Measurements from ENCODE around the gene TUFM. TPM values are rescaled to one million over a fixed set of nuclear protein-coding genes. Genes with fewer than 3 reads are reported as not detected.

The TUFM gene
- polyA plus RNA-seq, 3 donors, result 196 to 229 (median 212) TPM

DNA sequence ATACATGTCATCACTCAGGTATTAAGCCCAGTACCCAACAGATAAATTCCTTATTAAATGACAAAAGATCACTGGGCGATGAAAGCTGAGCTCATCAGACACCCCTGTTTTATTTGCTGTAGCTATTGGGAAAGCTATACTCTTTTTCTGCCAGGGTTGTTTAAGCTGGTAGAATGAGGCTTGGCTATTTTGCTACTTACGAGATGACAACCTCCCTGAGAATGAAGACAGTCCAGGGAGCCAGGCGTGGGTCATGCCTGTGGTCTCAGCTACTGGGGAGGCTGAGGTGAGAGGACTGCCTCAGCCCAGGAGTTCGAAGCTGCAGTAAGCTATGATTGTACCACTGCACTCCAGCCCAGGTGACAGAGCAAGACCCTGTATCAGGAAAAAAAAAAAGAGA is 13.2 kb upstream of the TUFM start:
- no peak for DNase-seq (ENCODE audit: extremely low read depth in 1 of 11, low read depth in 9 of 11, low spot score in 4 of 11)

DNA sequence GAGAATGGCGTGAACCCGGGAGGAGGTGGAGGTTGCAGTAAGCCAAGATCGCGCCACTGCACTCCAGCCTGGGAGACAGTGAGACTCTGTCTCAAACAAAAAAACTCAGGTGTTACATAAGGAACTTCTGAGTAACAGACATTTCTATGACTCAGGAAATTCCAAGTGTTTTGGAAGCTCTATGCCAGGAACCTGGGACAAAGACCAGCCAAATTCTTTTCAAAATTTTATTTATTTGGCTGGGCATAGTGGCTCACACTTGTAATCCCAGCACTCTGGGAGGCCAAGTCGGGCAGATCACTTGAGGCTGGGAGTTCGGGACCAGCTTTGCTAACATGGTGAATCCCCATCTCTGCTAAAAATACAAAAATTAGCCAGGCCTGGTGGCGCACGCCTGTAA is 12.3 kb upstream of the TUFM start:
- DNase-seq (ENCODE audit: extremely low read depth in 1 of 11, low read depth in 9 of 11, low spot score in 4 of 11), result no peak

DNA sequence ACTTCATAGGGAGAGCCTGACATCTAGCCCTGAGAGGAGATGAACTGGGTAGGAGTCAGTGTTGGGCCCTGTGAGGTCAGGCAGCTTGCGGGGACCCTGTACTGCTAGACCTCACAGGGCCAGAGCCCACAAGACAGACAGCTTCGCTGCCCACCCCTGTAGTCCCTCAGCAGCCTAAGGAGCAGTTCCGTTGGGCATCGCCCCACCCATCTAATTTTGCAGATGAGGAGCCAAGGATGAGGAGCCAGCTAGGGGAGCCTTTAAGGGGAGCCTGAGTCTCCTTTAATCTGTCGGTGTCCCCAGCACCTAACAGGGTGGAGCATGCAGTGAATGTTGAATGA is 755 bp upstream of the TUFM start:
- DNase-seq (ENCODE audit: extremely low read depth in 1 of 11, low read depth in 9 of 11, low spot score in 4 of 11), result no peak

DNA sequence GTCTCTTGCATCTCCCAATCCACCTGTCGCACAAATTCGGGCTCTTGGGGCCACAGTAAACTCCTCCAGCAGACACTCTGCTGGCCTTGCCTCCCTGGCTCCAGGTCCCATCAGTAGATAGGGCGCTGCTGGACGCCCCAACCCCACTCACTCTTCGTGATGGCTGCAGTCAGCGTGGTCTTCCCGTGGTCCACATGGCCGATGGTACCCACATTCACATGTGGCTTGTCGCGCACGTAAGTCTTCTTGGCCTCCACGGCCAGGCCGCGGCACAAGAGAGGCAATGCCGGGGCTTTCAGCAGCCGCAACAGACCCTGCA is 428 bp downstream of the TUFM start:
- no peak for DNase-seq (ENCODE audit: extremely low read depth in 1 of 11, low read depth in 9 of 11, low spot score in 4 of 11)

DNA sequence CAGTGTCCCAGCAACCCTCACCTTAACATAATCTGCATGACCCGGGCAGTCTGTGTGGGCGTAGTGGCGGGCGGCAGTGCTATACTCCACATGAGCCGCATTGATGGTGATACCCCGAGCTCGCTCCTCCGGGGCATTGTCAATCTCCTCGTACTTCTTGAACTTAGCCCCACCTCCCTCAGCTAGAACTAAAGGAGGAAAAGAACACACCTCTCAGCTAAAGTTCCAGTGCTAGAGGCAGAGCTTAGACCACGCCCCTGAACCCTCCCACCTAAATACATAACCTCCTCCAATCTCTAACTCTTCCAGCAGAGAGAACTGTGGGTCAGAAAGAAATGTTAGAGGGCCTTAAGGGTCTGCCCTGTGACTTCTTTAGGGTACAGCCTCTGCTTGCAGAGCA is 855 bp downstream of the TUFM start:
- DNase-seq (ENCODE audit: extremely low read depth in 1 of 11, low read depth in 9 of 11, low spot score in 4 of 11), result no peak

DNA sequence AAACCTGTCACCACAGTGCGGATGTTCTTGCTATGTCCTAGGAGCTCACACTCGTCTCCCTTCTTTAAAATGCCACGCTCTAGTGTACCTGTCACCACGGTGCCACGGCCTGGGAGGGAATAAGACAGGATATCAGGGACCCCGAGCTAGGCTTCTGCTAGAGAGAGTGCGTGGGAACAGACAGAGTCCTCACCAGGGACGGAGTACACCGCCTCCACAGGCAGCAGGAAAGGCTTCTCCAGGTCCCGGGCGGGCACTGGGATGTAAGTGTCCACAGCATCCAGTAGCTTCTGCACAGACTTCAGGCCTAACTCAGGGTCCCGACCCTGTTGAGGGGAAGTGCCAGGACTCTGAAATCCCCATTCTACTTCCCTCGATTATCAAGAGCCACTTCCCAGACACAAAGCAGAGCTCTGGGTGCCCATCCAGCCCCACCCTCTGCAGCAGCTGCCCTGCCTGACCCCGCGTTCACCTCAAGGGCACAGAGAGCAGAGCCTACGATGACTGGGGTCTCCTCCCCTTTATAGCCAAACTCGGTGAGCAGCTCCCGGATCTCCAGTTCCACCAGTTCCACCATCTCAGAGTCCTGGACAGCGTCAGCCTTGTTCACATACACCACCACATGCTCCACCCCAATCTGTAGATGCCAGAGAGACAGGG is 1.8 kb downstream of the TUFM start:
- DNase-seq (ENCODE audit: extremely low read depth in 1 of 11, low read depth in 9 of 11, low spot score in 4 of 11), result no peak

DNA sequence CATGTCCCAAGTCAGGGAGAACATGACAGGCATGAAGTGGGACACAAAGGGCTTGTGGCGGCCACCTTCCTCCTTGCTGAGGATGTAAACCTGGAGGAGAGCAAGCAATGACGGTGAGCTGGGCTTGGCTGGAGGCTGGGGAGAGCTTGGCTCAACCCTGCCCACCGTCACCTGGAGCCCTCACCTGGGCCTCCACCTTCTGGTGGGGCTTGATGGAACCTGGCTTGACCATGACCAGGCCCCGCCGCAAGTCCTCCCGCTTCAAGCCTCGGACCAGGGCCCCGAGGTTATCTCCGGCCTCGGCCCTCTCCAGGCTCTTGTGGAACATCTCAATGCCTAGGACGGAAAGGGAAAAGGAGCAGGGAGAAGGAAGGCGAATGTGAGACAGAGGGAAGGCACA is 2.4 kb downstream of the TUFM start:
- no peak for DNase-seq (ENCODE audit: extremely low read depth in 1 of 11, low read depth in 9 of 11, low spot score in 4 of 11)

DNA sequence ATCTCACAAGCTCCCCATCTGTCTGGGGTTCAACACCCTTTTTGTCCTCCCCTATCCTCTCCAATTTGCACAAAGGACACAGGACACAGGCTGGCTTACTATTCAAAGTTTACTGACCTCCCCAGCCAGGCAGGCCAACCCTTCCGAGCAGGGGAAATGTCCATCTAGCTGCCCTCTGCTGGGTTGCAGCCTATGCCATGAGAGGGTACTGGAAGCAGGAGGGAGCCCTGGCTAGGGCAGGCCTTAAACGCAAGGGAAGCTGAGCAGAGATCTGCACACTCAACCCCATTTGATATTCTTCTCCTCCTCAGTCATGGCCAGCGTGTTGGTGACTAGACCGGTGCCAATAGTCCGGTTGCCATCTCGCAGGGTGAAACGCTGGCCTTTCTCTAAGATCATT is 3.5 kb downstream of the TUFM start:
- no peak for DNase-seq (ENCODE audit: extremely low read depth in 1 of 11, low read depth in 9 of 11, low spot score in 4 of 11)

DNA sequence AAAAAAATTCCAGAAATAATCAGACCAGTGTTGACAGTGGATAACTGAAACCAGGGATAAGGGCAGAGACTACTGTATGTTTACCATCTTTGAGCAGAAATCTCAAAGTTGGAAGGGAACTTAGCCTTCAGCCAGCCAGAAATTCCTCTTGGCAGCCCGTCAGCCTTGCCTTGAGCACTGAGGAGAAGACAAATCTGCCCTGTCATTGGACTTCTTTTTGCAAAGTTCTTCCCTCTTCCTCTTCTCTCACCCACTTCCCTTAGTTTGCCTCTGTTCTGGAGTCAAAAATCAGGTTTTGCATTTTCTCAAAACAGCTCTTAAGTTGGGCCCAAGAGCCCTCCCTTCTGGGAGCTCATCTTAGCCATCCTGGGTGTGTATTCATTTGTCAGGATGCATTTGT is 6.2 kb downstream of the TUFM start:
- no peak for DNase-seq (ENCODE audit: extremely low read depth in 1 of 11, low read depth in 9 of 11, low spot score in 4 of 11)

DNA sequence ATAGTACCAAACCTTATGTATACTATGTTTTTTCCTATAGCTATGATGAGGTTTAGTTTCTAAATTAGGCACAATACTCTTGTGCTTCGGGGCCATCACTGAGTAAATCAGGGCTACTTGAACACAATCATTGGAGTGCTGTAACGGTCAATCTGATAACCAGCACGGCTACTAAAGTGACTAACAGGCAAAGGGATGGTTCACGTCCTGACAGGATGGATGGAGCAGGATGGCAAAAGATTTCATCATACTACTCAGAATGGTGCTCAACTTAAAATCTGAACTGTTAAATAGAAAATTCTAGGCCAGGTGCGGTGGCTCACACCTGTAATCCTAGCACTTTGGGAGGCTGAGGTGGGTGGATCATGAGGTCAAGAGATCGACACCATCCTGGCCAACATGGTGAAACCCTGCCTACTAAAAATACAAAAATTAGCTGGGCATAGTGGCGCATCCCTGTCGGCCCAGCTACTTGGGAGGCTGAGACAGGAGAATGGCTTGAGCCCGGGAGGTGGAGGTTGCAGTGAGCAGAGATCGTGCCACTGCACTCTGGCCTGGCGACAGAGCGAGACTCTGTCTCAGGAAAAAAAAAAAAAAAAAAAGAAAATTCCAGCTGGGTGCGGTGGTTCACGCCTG is 7.0 kb downstream of the TUFM start:
- DNase-seq (ENCODE audit: extremely low read depth in 1 of 11, low read depth in 9 of 11, low spot score in 4 of 11), result no peak

DNA sequence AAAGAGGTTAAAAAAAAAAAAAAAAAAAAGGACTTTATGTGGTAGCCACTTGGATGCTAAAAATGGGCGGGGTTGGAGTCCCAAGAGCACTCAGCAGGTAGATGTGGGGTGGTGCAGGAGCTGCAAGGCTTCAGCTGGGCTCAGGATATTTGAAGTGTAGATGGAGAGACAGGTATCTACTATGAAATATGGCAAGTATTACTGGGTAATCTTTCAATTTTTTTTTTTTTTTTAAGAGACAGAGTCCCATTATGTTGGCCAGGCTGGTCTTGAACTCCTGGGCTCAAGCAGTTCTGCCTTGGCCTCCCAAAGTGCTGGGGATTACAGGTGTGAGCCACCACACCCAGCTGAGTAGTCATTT is 7.6 kb downstream of the TUFM start:
- DNase-seq (ENCODE audit: extremely low read depth in 1 of 11, low read depth in 9 of 11, low spot score in 4 of 11), result no peak

DNA sequence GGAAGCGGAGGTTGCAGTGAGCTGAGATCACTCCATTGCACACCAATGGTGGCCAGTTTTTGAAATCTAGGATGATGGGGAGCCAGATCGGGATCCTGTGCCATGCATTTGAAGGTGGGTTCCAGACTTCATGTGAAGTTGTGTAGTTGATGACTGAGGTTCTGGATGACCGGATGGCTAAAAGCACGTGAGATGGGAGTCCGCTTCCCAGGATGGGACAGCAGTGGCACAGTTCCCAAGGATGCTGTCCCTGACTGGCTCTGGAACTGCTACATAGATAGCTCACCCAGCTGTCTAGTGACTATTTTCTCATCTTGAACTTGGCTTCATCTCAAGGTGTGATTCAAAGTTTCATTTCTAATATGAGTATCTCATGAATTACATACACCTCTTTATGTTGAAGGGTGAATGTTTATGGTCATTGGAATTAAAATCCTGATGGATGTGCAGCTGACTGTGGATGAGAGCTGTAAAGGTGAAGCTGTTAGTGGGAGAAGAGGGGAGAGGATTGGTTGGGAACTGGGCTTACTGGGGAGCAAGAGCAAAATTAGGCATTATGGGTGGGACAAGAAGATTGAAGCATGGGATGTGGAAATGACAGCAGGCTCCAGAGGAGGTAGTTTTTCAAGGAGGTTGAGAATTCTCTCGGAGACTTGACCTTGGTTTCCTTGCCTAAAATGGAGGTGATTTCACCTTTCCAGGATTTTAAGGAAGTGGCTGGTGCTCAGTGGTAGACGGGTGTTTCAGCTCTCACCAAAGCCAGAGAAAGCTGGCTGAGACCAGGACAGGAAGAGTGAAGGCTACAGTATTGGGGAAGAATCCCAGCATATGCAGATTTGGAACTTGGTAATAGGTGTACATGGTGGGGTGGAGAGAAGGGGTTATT is 8.2 kb downstream of the TUFM start:
- no peak for DNase-seq (ENCODE audit: extremely low read depth in 1 of 11, low read depth in 9 of 11, low spot score in 4 of 11)

DNA sequence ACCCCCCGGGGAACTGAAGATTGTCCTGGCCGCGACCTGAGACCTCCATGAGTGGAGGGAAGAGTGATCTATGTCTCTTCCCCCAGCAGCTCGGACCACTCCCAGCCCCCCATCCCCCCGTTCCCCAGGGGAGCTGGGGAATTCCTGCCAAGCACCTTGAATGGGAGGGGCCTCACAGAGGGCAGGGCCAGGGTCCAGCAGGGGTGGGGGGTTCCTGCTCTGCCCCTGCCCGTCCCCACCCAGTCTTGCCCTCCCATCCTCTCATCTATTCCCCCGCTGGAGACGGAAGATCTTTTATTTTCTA is 9.4 kb downstream of the TUFM start:
- no peak for DNase-seq (ENCODE audit: extremely low read depth in 1 of 11, low read depth in 9 of 11, low spot score in 4 of 11)

DNA sequence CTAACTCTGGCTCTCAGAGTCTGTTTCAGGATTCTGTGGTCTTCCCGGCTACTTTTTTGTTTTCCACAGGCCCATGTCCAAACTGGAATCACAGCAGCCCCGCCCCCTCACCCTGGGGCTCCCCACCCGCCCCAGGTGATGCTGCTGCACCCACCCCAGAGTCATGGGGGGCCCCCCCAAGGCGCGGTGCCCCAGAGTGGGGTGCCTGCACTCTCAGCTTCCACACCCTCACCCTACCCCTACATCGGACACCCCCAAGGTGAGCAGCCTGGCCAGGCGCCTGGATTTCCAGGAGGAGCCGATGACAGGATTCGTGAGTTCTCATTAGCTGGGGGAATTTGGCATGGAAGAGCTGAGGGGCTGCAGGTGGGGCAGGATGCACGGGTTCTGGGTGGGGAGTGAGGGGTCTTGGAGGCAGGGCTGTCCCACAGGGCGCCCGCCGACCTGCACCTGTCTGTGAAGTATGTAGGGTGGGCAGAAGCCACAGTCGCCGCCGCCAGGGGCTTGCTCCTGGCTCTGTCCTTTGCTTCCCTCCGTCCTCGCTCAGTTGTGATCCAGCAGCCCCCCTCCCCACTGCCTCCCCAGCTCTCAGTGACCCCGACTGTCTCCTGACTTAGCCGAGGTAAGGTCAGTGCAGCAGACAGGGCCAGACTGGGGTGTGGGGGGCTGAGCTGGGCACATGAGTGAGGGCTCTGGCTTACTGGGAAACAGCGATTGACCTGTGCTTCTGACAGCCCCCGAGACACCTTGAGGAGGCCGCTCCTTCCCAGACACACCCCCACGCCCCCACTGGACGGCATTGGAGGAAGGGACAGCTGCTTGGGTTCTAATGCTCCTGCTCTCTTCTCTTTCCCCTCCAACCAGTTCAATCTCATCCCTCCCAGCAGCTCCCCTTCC is 10.0 kb downstream of the TUFM start:
- DNase-seq (ENCODE audit: extremely low read depth in 1 of 11, low read depth in 9 of 11, low spot score in 4 of 11), result no peak

DNA sequence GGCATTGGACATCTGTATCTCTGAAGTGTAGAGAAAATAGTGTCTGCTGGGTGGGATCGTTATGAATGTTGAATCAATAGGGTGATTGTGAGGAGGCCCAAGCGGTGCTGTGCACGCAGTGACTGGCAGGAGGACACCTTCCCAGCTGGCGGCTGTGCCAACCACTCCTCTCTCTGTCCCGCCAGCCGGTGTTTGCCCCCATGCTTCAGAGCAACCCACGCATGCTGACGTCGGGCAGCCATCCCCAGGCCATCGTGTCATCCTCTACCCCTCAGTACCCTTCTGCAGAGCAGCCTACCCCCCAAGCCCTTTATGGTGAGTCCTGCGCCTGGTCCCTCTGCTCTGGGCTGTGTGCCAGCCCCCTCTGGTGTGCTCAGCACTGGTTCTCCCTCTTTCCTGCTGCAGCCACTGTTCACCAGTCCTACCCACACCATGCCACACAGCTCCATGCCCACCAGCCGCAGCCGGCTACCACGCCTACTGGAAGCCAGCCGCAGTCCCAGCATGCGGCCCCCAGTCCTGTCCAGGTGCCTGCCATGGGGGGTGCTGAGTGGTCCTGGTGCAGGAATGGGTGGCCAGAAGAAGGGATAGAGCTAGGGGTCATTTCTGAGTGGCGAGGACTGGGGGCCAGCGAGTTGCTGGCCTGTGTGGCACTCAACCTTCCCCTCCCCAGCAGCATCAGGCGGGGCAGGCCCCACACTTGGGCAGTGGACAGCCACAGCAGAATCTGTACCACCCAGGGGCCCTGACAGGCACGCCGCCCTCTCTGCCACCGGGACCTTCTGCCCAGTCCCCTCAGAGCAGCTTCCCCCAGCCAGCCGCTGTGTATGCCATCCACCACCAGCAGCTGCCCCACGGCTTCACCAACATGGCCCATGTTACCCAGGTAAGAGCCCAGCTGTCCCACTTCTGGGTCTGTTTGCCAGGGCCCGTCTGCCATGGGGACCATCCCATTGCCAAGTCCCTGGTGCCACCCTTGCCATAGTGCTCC is 11.0 kb downstream of the TUFM start:
- DNase-seq (ENCODE audit: extremely low read depth in 1 of 11, low read depth in 9 of 11, low spot score in 4 of 11), result no peak

DNA sequence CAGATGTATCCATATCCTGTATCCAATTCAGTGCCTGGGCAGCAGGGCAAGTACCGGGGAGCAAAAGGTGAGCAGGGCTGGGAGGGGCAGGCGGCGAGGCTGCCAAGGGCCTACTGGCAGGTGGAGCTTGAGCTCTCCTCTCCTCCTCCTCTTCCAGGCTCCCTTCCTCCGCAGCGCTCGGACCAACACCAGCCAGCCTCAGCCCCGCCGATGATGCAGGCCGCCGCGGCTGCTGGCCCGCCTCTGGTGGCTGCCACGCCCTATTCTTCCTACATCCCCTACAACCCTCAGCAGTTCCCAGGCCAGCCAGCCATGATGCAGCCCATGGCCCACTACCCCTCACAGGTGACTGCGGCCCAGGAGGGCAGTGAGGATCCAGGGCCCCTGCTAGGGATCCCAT is 11.8 kb downstream of the TUFM start:
- DNase-seq (ENCODE audit: extremely low read depth in 1 of 11, low read depth in 9 of 11, low spot score in 4 of 11), result no peak

DNA sequence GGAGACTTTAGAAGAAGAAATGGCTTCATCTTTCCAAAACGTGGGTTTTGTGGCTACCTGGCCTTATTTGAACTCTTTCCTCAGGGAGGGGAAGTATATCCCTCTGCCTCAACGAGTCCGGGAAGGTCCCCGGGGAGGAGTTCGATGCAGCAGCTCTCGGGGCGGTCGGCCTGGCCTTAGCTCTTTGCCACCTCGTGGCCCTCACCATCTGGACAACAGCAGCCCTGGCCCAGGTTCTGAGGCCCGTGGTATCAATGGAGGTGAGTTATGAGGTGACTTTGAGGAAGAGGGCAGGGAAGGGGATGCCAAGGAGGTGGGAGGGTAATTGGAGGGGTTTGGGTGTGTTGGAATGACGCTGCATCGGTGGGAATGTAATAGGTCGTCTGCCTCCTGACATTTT is 15.6 kb downstream of the TUFM start:
- DNase-seq (ENCODE audit: extremely low read depth in 1 of 11, low read depth in 9 of 11, low spot score in 4 of 11), result no peak

DNA sequence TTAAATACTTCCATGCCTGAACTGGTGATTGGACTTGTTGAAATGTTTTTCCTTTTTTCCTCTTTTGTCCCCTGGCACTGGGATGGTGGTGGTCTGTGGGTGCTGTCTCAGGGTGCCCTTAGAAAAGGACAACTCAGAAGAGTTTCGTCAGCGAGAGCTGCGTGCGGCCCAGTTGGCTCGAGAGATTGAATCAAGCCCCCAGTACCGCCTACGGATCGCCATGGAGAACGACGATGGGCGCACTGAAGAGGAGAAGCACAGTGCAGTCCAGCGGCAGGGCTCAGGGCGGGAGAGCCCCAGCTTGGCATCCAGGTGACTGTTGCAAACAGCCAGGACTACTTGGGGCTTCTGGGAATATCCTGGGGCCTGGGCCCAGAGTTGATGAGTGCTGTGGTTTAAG is 16.4 kb downstream of the TUFM start:
- DNase-seq (ENCODE audit: extremely low read depth in 1 of 11, low read depth in 9 of 11, low spot score in 4 of 11), result no peak

DNA sequence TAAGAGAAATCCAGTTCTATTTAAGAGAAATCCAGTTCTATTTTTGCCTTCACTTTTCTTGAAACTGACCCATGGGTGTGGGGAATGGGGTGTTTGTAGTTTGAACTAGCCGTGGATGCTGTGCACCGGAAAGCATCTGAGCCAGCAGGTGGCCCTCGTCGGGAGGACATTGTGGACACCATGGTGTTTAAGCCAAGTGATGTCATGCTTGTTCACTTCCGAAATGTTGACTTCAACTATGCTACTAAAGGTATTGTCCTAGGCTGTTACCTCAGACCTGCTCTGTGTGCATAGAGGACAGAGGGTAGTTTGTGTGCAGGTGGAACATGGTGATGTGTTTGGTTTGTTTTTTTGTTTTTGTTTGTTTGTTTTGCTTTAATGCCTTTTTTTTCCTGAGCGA is 20.0 kb downstream of the TUFM start:
- DNase-seq (ENCODE audit: extremely low read depth in 1 of 11, low read depth in 9 of 11, low spot score in 4 of 11), result no peak
